ENCODE data around the gene GEMIN7. TPM values are rescaled to one million over a fixed set of nuclear protein-coding genes. Genes with fewer than 3 reads are reported as not detected.
A peak's percentile ranks its signal among the peaks of the same experiment; 100 is the strongest.

GEMIN7 gene
- total and polyA plus RNA-seq, 2 of the 4 experiments (the other 2 are of a cell fraction), result 27.2 to 53.0 TPM

GRCh38 chr19:45138303-45138751 lies 59.3 kb downstream of the GEMIN7 start:
- Histone ChIP-seq H3K4me3 (ENCODE audit: insufficient read depth, low read depth, low read length) (no peak overlapping the region), H3K23ac (ENCODE audit: low read depth, low read length) (no peak overlapping the region), H3K36me3 (ENCODE audit: control insufficient read depth, insufficient read depth, low read length) (peaks cover 25% of the 10 kb centered on the region), H4K8ac (ENCODE audit: low read depth in 2 of 2, low read length in 2 of 2) (no peak overlapping the region), H2BK5ac (ENCODE audit: low read depth, low read length, poor library complexity, severe bottlenecking) (no peak overlapping the region), H3K9ac (ENCODE audit: low read depth, low read length) (no peak overlapping the region), H2AFZ (replicated peaks; ENCODE audit: low read length, poor library complexity) (peak overlapping the region; percentile 32), H3K4me1 (ENCODE audit: control insufficient read depth, insufficient read depth, low read length) (peaks cover 2% of the 10 kb centered on the region; the same call in 1 of the 2 replicates), H4K91ac (ENCODE audit: insufficient read depth, low read depth, low read length) (no peak overlapping the region), H3K9me3 (ENCODE audit: control insufficient read depth, insufficient read depth, low read length) (no peaks in the 10 kb centered on the region), H3K4ac (ENCODE audit: low read depth, low read length) (no peak overlapping the region), H3K18ac (ENCODE audit: low read depth, low read length) (no peak overlapping the region), H2BK20ac (ENCODE audit: low read depth, low read length) (no peak overlapping the region), H3K9me1 (ENCODE audit: insufficient read depth, low read length) (peaks cover 10% of the 10 kb centered on the region), H3K27ac (ENCODE audit: insufficient read depth, low read length) (no peak overlapping the region), H2AK5ac (ENCODE audit: low read depth, low read length) (no peak overlapping the region), H2BK15ac (ENCODE audit: low read depth, low read length) (no peak overlapping the region), H2BK120ac (ENCODE audit: low read depth, low read length) (no peak overlapping the region), H4K20me1 (ENCODE audit: insufficient read depth, low read length) (peaks cover 37% of the 10 kb centered on the region), H3K56ac (ENCODE audit: extremely low read depth, insufficient read depth, low read length) (no peak overlapping the region), H3K79me1 (ENCODE audit: low read depth in 1 of 2, low read length in 2 of 2) (peaks cover 28 to 59% of the 10 kb centered on the region in 2 experiments), H4K5ac (ENCODE audit: low read depth, low read length) (no peak overlapping the region), H2AK9ac (replicated peaks; ENCODE audit: low read depth, low read length, poor library complexity) (no peak overlapping the region), H3K4me2 (ENCODE audit: low read depth, low read length) (no peak overlapping the region), H3K14ac (replicated peaks; ENCODE audit: low read depth, low read length) (no peak overlapping the region), H3K27me3 (ENCODE audit: control insufficient read depth, insufficient read depth, low read length) (no peaks in the 10 kb centered on the region)
- BruUV-seq (replicated peaks), result no TSS peak
- DNase-seq (no peak), ATAC-seq (ENCODE audit: low read depth) (no peak)
- intact Hi-C loops (cut with micrococcal nuclease) (no loop called here), dilution Hi-C loops (cut with HindIII; ENCODE audit: low sequenced_read_pairs, unreplicated experiment) (no loop called here), in situ Hi-C loops (cut with MboI; ENCODE audit: low sequenced_read_pairs) (no loop called here)
- no peak for TF ChIP-seq MXI1 (IDR thresholded peaks at IDR 0.05; ENCODE audit: borderline replicate concordance, low read depth, low read length)
- no peak for TF ChIP-seq MAFK (IDR thresholded peaks at IDR 0.05; ENCODE audit: low read depth, low read length)
- no peak for TF ChIP-seq MAZ (IDR thresholded peaks at IDR 0.05; ENCODE audit: borderline replicate concordance, low read depth, low read length)
- no peak for TF ChIP-seq CTCF (conservative IDR thresholded peaks at IDR 0.05; ENCODE audit: low read depth, low read length)
- no peak for TF ChIP-seq RFX5 (IDR thresholded peaks at IDR 0.05; ENCODE audit: low read depth, low read length)
- TF ChIP-seq POLR2A (IDR thresholded peaks at IDR 0.05; ENCODE audit: low read depth, low read length), result no peak
- no peak for TF ChIP-seq CHD1 (IDR thresholded peaks at IDR 0.05; ENCODE audit: low read depth, low read length)
- no peak for TF ChIP-seq CEBPB (IDR thresholded peaks at IDR 0.05; ENCODE audit: low read depth, low read length)
- CTCF ChIA-PET, result interaction anchor here (0.8 kb wide), 1 partner anchor 33 kb away, joined by 3 read pairs; no protein-coding TSS in a partner anchor
- POLR2A ChIA-PET (ENCODE audit: unreplicated experiment), result no interaction called here
- WGBS, 2 experiments (ENCODE audit: extremely low coverage in 2 of 2, insufficient read length in 1 of 2), result 84% methylated on average over 6 of the region's 11 CpGs; no CpG with 5 or more reads in 1 of the 2 experiments
